UCSD-AML1 (cell line): ENCODE measurements around the gene EMP2.

Experiments
- DNase-seq: peaks from one replicate; lab custom pipeline; 2025; ENCODE audit not compliant: unreplicated experiment; lab: John Stamatoyannopoulos, UW

Gene EMP2

GRCh38 chr16:10610499-10611184, 30.2 kb upstream of the EMP2 start:
- DNase-seq: no peak

GRCh38 chr16:10609402-10609774, 29.0 kb upstream of the EMP2 start:
- no peak for DNase-seq

GRCh38 chr16:10608687-10609401, 28.4 kb upstream of the EMP2 start:
- DNase-seq: no peak

- no peak for DNase-seq
Observed at GRCh38 chr16:10607157-10607556, 26.8 kb upstream of the EMP2 start.

- no peak for DNase-seq
Observed at GRCh38 chr16:10606607-10607006, 26.2 kb upstream of the EMP2 start.

- no peak for DNase-seq
Observed at GRCh38 chr16:10605636-10606035, 25.2 kb upstream of the EMP2 start.

- no peak for DNase-seq
Observed at GRCh38 chr16:10601444-10602408, 21.3 kb upstream of the EMP2 start.

GRCh38 chr16:10600782-10601443, 20.5 kb upstream of the EMP2 start:
- no peak for DNase-seq

- no peak for DNase-seq
Observed at GRCh38 chr16:10599626-10600025, 19.2 kb upstream of the EMP2 start.

- DNase-seq: peak; percentile 46
Observed at GRCh38 chr16:10598157-10598556, 17.8 kb upstream of the EMP2 start.

- no peak for DNase-seq
Observed at GRCh38 chr16:10597187-10597601, 16.8 kb upstream of the EMP2 start.

GRCh38 chr16:10594312-10594950, 14.0 kb upstream of the EMP2 start:
- DNase-seq: no peak

GRCh38 chr16:10592611-10593010, 12.2 kb upstream of the EMP2 start:
- DNase-seq: no peak

- no peak for DNase-seq
Observed at GRCh38 chr16:10590342-10590741, 9.9 kb upstream of the EMP2 start.

GRCh38 chr16:10589109-10589508, 8.7 kb upstream of the EMP2 start:
- DNase-seq: no peak

GRCh38 chr16:10587622-10588021, 7.2 kb upstream of the EMP2 start:
- DNase-seq: no peak

GRCh38 chr16:10584981-10585438, 4.6 kb upstream of the EMP2 start:
- no peak for DNase-seq

GRCh38 chr16:10583269-10583668, 2.9 kb upstream of the EMP2 start:
- no peak for DNase-seq

- no peak for DNase-seq
Observed at GRCh38 chr16:10581507-10581906, 1.1 kb upstream of the EMP2 start.

GRCh38 chr16:10580883-10581247, 467 bp upstream of the EMP2 start:
- DNase-seq: no peak

GRCh38 chr16:10579575-10579964, 828 bp downstream of the EMP2 start:
- DNase-seq: no peak
